Astrocyte of the spinal cord (primary cell): ENCODE measurements around the gene EPHA2.

Experiments used
- DNase-seq: peaks from one replicate; pipeline ENCODE4 v3.0.0; 2011; ENCODE audit warnings: low read depth, low spot score
- H3K4me3 ChIP-seq: 2 replicates; pipeline ENCODE4 v1.5.1; 2011; ENCODE audit warnings: low read depth, mild to moderate bottlenecking, low read length, moderate library complexity
- in situ Hi-C: cut with HindIII; loops from 2 replicates; pipeline ENCODE4 v1.10.0; 2017; ENCODE audit warnings: low sequenced_read_pairs
- TF ChIP-seq, protein P1 (sequence below): IDR thresholded peaks from 2 replicates; pipeline ENCODE4 v1.5.1; 2012; ENCODE audit warnings: low read depth, mild to moderate bottlenecking, low read length, inconsistent platforms

Gene EPHA2

DNA sequence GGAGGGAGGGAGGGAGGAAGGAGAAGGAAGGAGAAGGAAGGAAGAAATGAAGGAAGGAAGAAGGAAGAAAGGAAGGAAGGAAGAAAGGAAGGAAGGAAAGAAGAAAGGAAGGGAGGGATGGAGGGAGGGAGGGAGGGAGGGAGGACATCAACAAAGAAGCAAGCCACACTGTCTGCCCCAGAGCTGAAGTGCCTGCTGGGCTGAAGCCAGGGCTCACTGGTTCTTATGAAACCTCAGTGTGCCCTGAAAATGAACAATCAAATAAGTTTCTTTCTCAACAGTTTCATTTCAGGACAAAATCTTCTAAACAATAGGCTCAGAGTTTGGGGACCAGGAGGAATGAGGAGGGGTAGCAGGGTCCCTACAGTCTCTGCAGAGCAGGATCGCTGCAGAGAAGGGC is 35.4 kb upstream of the EPHA2 start:
- no peak overlapping the region for H3K4me3 ChIP-seq
- in situ Hi-C loops: no loop called here
- DNase-seq: no peak
- TF ChIP-seq, protein P1, sequence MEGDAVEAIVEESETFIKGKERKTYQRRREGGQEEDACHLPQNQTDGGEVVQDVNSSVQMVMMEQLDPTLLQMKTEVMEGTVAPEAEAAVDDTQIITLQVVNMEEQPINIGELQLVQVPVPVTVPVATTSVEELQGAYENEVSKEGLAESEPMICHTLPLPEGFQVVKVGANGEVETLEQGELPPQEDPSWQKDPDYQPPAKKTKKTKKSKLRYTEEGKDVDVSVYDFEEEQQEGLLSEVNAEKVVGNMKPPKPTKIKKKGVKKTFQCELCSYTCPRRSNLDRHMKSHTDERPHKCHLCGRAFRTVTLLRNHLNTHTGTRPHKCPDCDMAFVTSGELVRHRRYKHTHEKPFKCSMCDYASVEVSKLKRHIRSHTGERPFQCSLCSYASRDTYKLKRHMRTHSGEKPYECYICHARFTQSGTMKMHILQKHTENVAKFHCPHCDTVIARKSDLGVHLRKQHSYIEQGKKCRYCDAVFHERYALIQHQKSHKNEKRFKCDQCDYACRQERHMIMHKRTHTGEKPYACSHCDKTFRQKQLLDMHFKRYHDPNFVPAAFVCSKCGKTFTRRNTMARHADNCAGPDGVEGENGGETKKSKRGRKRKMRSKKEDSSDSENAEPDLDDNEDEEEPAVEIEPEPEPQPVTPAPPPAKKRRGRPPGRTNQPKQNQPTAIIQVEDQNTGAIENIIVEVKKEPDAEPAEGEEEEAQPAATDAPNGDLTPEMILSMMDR: no peak

DNA sequence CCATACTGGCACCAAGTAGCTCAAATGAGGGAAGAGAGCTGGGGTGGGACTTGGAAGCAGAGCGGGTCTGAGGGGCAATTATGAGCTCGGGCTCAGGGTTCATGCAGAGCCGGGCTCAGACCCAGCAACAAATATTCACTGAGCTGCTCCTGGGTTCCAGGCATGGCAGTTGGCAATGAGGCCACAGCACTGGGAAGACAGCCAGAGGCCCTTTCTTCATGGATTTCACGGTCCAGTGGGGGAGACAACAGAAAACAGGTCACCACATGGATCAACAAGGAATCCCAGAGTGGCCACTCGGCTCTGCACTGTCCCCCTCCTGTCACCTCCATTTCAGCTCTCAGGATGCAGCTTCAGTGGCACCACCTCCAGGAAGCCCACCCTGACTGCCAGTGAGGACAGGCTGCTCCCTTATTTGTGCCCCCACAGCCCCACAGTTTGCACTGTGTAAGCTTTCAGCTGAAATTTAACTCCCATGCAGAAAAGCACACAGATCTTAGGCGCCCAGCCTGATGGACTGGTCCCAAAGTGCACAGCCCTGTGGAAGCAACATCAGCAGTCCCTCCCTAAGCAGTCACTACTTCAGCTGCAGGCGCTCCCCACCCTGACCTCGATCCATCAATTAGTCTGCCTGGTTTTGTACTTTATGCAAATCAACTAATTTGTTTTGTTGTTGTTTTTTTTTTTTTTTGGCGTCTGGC is 34.2 kb upstream of the EPHA2 start:
- in situ Hi-C loops: no loop called here
- TF ChIP-seq, protein P1: no peak
- no peak for DNase-seq
- H3K4me3 ChIP-seq: no peak overlapping the region

DNA sequence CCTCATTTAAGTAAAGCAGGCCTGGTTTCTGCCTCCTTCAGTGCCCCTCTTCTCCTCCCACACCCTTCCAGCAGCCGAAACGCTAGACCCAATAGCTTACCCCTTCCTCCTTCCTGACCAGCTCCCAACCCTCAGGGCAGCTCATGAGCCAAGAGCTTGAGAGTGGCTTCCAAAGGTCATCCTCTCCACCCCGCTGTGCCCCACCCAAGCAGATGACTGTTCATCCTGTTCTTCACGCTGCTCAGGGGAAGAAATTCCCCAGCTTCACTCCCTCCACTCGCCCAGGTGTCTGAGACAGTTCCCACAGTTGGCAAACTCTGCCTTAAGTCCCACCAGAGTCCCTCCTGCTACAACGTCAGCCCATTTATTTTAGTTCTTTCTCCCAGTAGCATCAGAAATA is 33.1 kb upstream of the EPHA2 start:
- H3K4me3 ChIP-seq: no peak overlapping the region
- no peak for DNase-seq
- TF ChIP-seq, protein P1: no peak
- in situ Hi-C loops: no loop called here

DNA sequence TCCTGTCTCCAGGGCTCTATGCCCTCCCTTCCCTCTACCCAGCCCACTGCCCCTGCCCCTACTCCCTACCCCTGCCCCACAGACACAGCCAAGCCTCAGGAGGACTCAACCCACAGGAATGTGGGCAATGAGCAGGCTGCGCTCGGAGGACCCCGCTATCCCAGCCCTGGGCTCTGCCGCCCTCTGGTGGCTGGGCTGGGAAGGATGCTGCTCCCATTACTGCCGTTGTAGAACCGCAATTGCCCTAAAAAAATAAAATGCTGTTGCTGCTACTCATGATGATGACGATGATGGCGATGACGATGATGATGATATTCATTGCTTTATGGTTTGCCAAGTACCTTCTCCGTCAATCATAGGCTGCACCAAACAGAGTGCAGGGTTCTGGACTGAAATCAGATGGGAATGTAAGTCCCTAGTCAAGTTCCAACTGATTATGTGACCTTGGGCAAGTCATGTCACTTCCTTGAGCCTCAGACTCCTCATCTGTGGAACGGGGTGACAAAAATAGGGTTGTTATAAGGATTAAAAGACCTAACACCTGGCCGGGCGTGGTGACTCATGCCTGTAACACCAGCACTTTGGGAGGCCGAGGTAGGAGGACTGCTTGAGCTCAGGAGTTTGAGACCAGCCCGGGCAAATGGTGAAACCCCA is 32.0 kb upstream of the EPHA2 start:
- TF ChIP-seq, protein P1: peak; percentile 98

DNA sequence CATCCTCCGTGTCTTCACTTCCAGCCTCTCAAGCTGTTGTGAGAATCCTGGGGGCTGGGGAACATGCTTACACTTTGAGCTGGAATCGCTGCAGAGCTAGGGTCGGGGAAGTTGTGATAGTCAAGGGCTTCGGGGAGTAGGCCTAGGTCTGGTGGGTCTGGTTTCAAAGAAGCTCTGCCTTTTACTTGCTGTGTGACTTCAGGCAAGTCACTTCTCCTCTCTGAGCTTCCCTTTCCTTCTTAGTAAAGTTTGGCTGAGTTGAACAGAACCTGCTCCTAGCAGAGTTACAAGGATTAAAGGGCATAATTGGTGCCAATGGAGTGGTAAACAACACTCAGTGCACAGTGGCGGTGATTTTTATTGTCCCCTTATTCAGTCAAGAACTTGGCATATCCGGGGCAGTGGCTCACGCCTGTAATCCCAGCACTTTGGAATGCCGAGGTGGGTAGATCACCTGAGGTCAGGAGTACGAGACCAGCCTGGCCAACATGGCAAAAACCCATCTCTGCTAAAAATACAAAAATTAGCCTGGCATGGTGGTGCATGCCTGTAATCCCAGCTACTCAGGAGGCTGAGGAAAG is 30.9 kb upstream of the EPHA2 start:
- no peak for DNase-seq
- TF ChIP-seq, protein P1: no peak
- in situ Hi-C loops: no loop called here
- H3K4me3 ChIP-seq: no peak overlapping the region

More for the DNA sequence above, 32.0 kb upstream of the EPHA2 start:
- peak; percentile 84 for DNase-seq
- H3K4me3 ChIP-seq: no peak overlapping the region
- in situ Hi-C loops: no loop called here

DNA sequence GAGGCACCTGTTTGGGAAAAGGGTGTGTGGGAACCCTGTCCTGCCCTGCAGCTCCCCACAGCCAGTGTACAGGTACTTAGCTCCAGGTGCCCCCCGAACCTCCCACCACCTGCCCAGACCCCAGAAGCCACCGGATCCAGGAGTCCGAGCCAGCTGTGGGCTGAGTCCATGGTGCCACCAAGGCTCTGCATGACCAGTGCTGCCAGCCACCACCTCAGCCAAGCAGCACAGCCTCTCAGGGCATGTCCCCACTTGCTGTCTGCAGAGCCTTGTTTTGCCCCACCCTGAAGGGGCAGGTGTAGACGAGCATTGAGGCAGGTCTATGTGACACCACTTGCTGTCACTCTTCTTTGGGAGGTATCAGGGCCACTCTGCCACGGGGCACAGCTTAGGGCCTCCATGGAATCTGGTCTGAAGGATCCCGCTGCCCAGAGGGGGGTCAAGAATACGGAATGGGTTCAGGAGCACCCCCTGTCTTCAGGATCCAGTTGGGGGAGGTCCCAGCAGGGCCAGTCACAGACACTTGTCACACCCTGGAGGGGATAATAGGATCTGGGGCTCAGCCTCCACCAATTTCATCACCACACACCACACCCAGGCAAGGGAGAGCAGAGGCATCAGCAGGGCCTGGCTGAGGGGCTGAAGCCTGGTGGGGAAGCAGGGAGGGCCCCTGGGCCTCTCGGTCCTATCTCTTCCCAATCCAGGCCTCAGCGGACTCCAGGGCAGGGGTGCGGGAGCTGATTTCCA is 28.9 kb upstream of the EPHA2 start:
- in situ Hi-C loops: no loop called here
- no peak for DNase-seq
- H3K4me3 ChIP-seq: no peak overlapping the region
- TF ChIP-seq, protein P1: no peak
